Smooth muscle cell (in vitro differentiated cells): Measurements from ENCODE around the gene APOO. TPM values are rescaled to one million over a fixed set of nuclear protein-coding genes. Genes with fewer than 3 reads are reported as not detected.

ENCODE experiments used
- DNase-seq: peaks from one replicate; lab custom pipeline; 2025; ENCODE audit not compliant: unreplicated experiment; lab: John Stamatoyannopoulos, UW
- H2AFZ ChIP-seq: fragments of 200-600 bp; sonication (generic); 2 replicates; pipeline ENCODE4 v1.6.0; 2016; ENCODE audit warnings: antibody characterized with exemption, low read depth, mild to moderate bottlenecking
- H3F3A ChIP-seq: fragments of 200-600 bp; sonication (generic); 2 replicates; pipeline ENCODE4 v1.6.0; 2017; ENCODE audit warnings: antibody characterized with exemption, low read depth
- H3K27ac ChIP-seq: fragments of 200-600 bp; sonication (generic); 2 replicates; pipeline ENCODE4 v1.5.1; 2016; ENCODE audit warnings: low read depth, mild to moderate bottlenecking
- H3K27me3 ChIP-seq: fragments of 200-600 bp; sonication (generic); 2 replicates; pipeline ENCODE4 v1.6.1; 2016; ENCODE audit warnings: low read depth, mild to moderate bottlenecking
- H3K36me3 ChIP-seq: fragments of 200-600 bp; sonication (generic); 2 replicates; pipeline ENCODE4 v1.5.1; 2016; ENCODE audit warnings: low read depth
- H3K4me1 ChIP-seq: fragments of 200-600 bp; sonication (generic); 2 replicates; pipeline ENCODE4 v1.5.1; 2016; ENCODE audit warnings: low read depth
- H3K4me2 ChIP-seq: fragments of 200-600 bp; sonication (generic); 2 replicates; pipeline ENCODE4 v1.6.0; 2016; ENCODE audit warnings: mild to moderate bottlenecking
- H3K4me3 ChIP-seq: fragments of 200-600 bp; sonication (generic); 2 replicates; pipeline ENCODE4 v1.5.1; 2016; ENCODE audit warnings: mild to moderate bottlenecking
- H3K79me2 ChIP-seq: fragments of 200-600 bp; sonication (generic); 2 replicates; pipeline ENCODE4 v1.6.0; 2016; ENCODE audit warnings: low read depth, mild to moderate bottlenecking
- H3K9ac ChIP-seq: fragments of 200-600 bp; sonication (generic); 2 replicates; pipeline ENCODE4 v1.6.0; 2016; ENCODE audit warnings: low read depth
- H3K9me3 ChIP-seq: fragments of 200-600 bp; sonication (generic); replicated peaks from 2 replicates; pipeline ENCODE4 v1.5.1; 2016; ENCODE audit warnings: low read depth
- H4K20me1 ChIP-seq: fragments of 200-600 bp; sonication (generic); 2 replicates; pipeline ENCODE4 v1.6.0; 2016; ENCODE audit warnings: low read depth
- CTCF ChIP-seq: fragments of 200-600 bp; sonication (generic); IDR thresholded peaks from 2 replicates; pipeline ENCODE4 v1.5.1; 2017; ENCODE audit warnings: borderline replicate concordance, mild to moderate bottlenecking, antibody characterized with exemption; ENCODE audit not compliant: insufficient read depth, poor library complexity, severe bottlenecking
- WGBS: methylation state at CpG from one replicate; pipeline ENCODE4 v1.1.7; 2016; ENCODE audit warnings: low lambda C conversion rate; 5-methylcytosine and 5-hydroxymethylcytosine counted together
- polyA plus RNA-seq: library from polyadenylated mRNA; unstranded; fragments of >200 nt; fragmentation: Nextera tagmentation; extraction: Ambion mirVana; gene quantifications from 2 replicates; pipeline ENCODE4 v1.2.1, GENCODE V29; 2016
- total RNA-seq: library from RNA; depleted of rRNA; stranded (reverse); fragments of >200 nt; gene quantifications from 2 replicates; pipeline ENCODE4 v1.2.3, GENCODE V29; 2014

The APOO gene
- total and polyA plus RNA-seq, 2 experiments from 2014 or later: 38.7 to 54.3 TPM

DNA sequence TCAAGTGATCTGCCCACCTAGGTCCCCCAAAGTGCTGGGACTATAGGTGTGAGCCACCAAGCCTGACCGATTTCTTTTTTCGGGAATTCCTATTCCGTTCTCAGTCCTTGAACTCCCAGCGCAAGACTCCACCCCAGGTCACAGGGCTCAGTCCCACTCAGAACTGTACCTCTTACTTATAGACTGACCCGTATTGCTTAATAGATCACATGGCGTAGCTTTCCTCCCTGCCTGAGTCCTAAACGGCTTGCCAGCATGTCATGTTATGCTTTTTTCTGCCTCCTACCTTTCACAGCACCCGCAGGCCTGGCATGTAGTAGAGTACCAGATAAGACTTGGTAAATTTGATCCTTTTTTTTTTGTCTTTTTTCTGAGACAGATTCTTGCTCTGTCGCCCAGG, 102.3 kb downstream of the APOO start:
- no peak for DNase-seq
- H3K4me3 ChIP-seq: no peak overlapping the region
- no peak overlapping the region for H3K27ac ChIP-seq
- H2AFZ ChIP-seq: no peak overlapping the region
- no peak overlapping the region for H3K4me2 ChIP-seq
- no peak for TF ChIP-seq CTCF
- H3K4me1 ChIP-seq: peaks cover 23% of the 10 kb centered on the region
- no peaks in the 10 kb centered on the region for H3K9me3 ChIP-seq
- H3K9ac ChIP-seq: no peak overlapping the region
- H4K20me1 ChIP-seq: no peaks in the 10 kb centered on the region
- no peaks in the 10 kb centered on the region for H3K79me2 ChIP-seq
- no peaks in the 10 kb centered on the region for H3K27me3 ChIP-seq
- WGBS: 94% methylated on average over 9 of the region's 9 CpGs
- H3F3A ChIP-seq: peaks cover 21% of the 10 kb centered on the region
- no peaks in the 10 kb centered on the region for H3K36me3 ChIP-seq

GRCh38 chrX:23804578-23804977, 103.2 kb downstream of the APOO start:
- peaks cover 27% of the 10 kb centered on the region for H3K4me1 ChIP-seq
- DNase-seq: no peak
- H3K9ac ChIP-seq: peak overlapping the region; percentile 27
- peak overlapping the region; percentile 12 for H3K4me2 ChIP-seq
- H3F3A ChIP-seq: peaks cover 21% of the 10 kb centered on the region
- TF ChIP-seq CTCF: no peak
- H3K79me2 ChIP-seq: no peaks in the 10 kb centered on the region
- H3K27ac ChIP-seq: peak overlapping the region; percentile 81
- no peaks in the 10 kb centered on the region for H3K9me3 ChIP-seq
- no peaks in the 10 kb centered on the region for H3K27me3 ChIP-seq
- no peaks in the 10 kb centered on the region for H3K36me3 ChIP-seq
- no peak overlapping the region for H3K4me3 ChIP-seq
- WGBS: 94% methylated on average over 3 of the region's 3 CpGs
- no peaks in the 10 kb centered on the region for H4K20me1 ChIP-seq
- peak overlapping the region; percentile 45 for H2AFZ ChIP-seq

DNA sequence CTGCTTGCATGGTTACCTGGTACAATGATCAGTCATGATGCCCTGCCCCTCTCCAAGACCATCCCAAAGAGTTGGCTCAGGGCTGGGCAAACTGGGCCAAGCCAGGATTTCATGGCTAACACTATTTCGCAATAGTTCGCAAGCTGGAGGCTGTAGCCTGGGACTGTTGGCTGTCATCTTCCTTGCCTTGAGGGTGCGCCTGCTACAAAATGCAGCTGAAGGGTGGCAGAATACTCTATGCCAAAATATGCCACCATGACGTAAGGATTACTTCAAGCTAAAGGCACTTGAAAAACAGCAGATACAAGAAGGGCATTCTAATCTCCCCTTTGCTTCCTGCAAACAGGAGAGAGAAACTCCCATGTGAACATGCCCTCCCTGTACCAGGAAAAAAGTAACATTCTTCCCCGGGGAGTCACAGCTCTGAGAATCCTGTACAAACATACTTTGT, 103.8 kb downstream of the APOO start:
- H3K79me2 ChIP-seq: no peaks in the 10 kb centered on the region
- peak overlapping the region; percentile 12 for H3K4me2 ChIP-seq
- H3F3A ChIP-seq: peaks cover 21% of the 10 kb centered on the region
- no peak for TF ChIP-seq CTCF
- 55% methylated on average over 5 of the region's 5 CpGs for WGBS
- H2AFZ ChIP-seq: peak overlapping the region; percentile 45
- peak overlapping the region; percentile 81 for H3K27ac ChIP-seq
- H3K36me3 ChIP-seq: no peaks in the 10 kb centered on the region
- no peaks in the 10 kb centered on the region for H4K20me1 ChIP-seq
- no peak for DNase-seq
- H3K4me3 ChIP-seq: no peak overlapping the region
- no peaks in the 10 kb centered on the region for H3K27me3 ChIP-seq
- H3K9ac ChIP-seq: peak overlapping the region; percentile 27
- H3K9me3 ChIP-seq: no peaks in the 10 kb centered on the region
- H3K4me1 ChIP-seq: peaks cover 32% of the 10 kb centered on the region

DNA sequence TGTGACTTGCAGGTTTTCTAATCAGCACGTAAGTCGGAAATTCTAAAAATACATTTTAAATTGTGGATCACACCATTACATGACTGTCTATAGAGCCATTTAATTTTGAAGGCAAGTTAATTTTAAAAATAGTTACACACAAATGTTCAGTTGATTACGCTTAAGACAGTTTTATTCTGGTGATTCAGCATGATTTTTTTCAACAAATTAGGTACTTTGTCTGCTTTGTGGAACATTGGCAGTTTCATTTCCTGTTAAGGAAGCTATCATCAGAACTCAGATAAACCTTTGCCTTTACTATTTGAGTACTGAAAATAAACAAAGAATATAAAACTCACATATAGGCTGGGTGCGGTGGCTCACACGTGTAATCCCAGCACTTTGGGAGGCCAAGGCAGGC, 105.3 kb downstream of the APOO start:
- WGBS: 74% methylated on average over 5 of the region's 5 CpGs

More for the DNA sequence above, 105.3 kb downstream of the APOO start:
- Histone ChIP-seq H4K20me1 (no peaks in the 10 kb centered on the region), H3K4me1 (peaks cover 28% of the 10 kb centered on the region), H3K27me3 (no peaks in the 10 kb centered on the region), H3K79me2 (no peaks in the 10 kb centered on the region), H3K9ac (no peak overlapping the region), H3K4me2 (no peak overlapping the region), H3K4me3 (no peak overlapping the region), H3K9me3 (no peaks in the 10 kb centered on the region), H3K36me3 (no peaks in the 10 kb centered on the region), H3K27ac (no peak overlapping the region), H2AFZ (no peak overlapping the region), H3F3A (peaks cover 21% of the 10 kb centered on the region)
- DNase-seq: no peak
- TF ChIP-seq CTCF: no peak
